HepG2 (cell line): ENCODE measurements around the gene HTR6. TPM values are rescaled to one million over a fixed set of nuclear protein-coding genes. Genes with fewer than 3 reads are reported as not detected.

Experiments used
- ASH2L ChIP-seq: fragments of 300-600, 200-600 bp; sonication (generic); IDR thresholded peaks from 2 replicates; pipeline ENCODE4 v1.7.0; 2017; ENCODE audit warnings: low read depth, mild to moderate bottlenecking, moderate library complexity, mixed read lengths, low read length; ENCODE audit not compliant: insufficient read length
- DBP ChIP-seq: sonication (generic); formaldehyde crosslinking; IDR thresholded peaks from 2 replicates; pipeline ENCODE4 v1.4.0; 2020; ENCODE audit warnings: missing genetic modification reagents; ENCODE audit errors: not compliant biosample characterization
- KLF6 ChIP-seq: IDR thresholded peaks from 2 replicates; pipeline ENCODE4 v1.8.0; 2016; ENCODE audit warnings: missing biosample characterization, missing genetic modification reagents
- LBX2 ChIP-seq: sonication (generic); formaldehyde crosslinking; IDR thresholded peaks from 2 replicates; pipeline ENCODE4 v1.5.0; 2020; ENCODE audit warnings: missing genetic modification reagents, mild to moderate bottlenecking, borderline replicate concordance
- MATR3 ChIP-seq: sonication (generic); formaldehyde crosslinking; IDR thresholded peaks from 2 replicates; pipeline ENCODE4 v1.4.0; 2020; ENCODE audit warnings: missing genetic modification reagents
- MEIS2 ChIP-seq: sonication (generic); formaldehyde crosslinking; IDR thresholded peaks from 2 replicates; pipeline ENCODE4 v1.9.0; 2021; ENCODE audit warnings: mild to moderate bottlenecking, missing genetic modification reagents
- MIER3 ChIP-seq: IDR thresholded peaks from 2 replicates; pipeline ENCODE4 v1.6.1; 2016; ENCODE audit warnings: missing compliant biosample characterization, borderline replicate concordance
- MTF2 ChIP-seq: sonication (generic); formaldehyde crosslinking; IDR thresholded peaks from 2 replicates; pipeline ENCODE4 v1.5.0; 2020; ENCODE audit warnings: missing genetic modification reagents, borderline replicate concordance
- NCOA2 ChIP-seq: sonication (generic); formaldehyde crosslinking; IDR thresholded peaks from 2 replicates; pipeline ENCODE4 v1.8.0; 2022; ENCODE audit warnings: inconsistent platforms
- NFKB2 ChIP-seq: sonication (generic); formaldehyde crosslinking; IDR thresholded peaks from 2 replicates; pipeline ENCODE4 v1.4.0; 2020; ENCODE audit warnings: missing genetic modification reagents, borderline replicate concordance
- PHF8 ChIP-seq: sonication (generic); formaldehyde crosslinking; IDR thresholded peaks from 2 replicates; pipeline ENCODE4 v1.5.0; 2020; ENCODE audit warnings: missing genetic modification reagents
- RBFOX2 ChIP-seq: fragments of 200-400 bp; formaldehyde crosslinking; IDR thresholded peaks from 2 replicates; pipeline ENCODE4 v1.6.1; 2017; ENCODE audit warnings: low read depth, mild to moderate bottlenecking, low read length
- SRSF9 ChIP-seq: fragments of 200-400 bp; formaldehyde crosslinking; IDR thresholded peaks from 2 replicates; pipeline ENCODE4 v1.6.1; 2018; ENCODE audit warnings: borderline replicate concordance, mild to moderate bottlenecking, low read depth, low read length; ENCODE audit not compliant: insufficient read depth, poor library complexity, severe bottlenecking
- ZFAT ChIP-seq: sonication (generic); formaldehyde crosslinking; conservative IDR thresholded peaks from 2 replicates; pipeline ENCODE4 v1.8.1; 2023; ENCODE audit warnings: missing genetic modification reagents, inconsistent platforms
- ZNF235 ChIP-seq: sonication (generic); formaldehyde crosslinking; IDR thresholded peaks from 2 replicates; pipeline ENCODE4 v1.8.1; 2023; ENCODE audit warnings: mild to moderate bottlenecking, missing genetic modification reagents, borderline replicate concordance
- ZNF256 ChIP-seq: sonication (generic); formaldehyde crosslinking; conservative IDR thresholded peaks from 2 replicates; pipeline ENCODE4 v1.4.0; 2020; ENCODE audit warnings: missing genetic modification reagents
- ZNF430 ChIP-seq: sonication (generic); formaldehyde crosslinking; IDR thresholded peaks from 2 replicates; pipeline ENCODE4 v1.9.0; 2021; ENCODE audit warnings: mild to moderate bottlenecking, missing genetic modification reagents
- ZNF451 ChIP-seq: sonication (generic); formaldehyde crosslinking; IDR thresholded peaks from 2 replicates; pipeline ENCODE4 v1.5.0; 2020; ENCODE audit warnings: mild to moderate bottlenecking, missing genetic modification reagents
- ZNF460 ChIP-seq: sonication (generic); formaldehyde crosslinking; IDR thresholded peaks from 2 replicates; pipeline ENCODE4 v1.5.1; 2020; ENCODE audit warnings: missing genetic modification reagents, mild to moderate bottlenecking, borderline replicate concordance
- ZNF629 ChIP-seq: sonication (generic); formaldehyde crosslinking; conservative IDR thresholded peaks from 2 replicates; pipeline ENCODE4 v1.5.0; 2020; ENCODE audit warnings: missing genetic modification reagents
- ZSCAN31 ChIP-seq: sonication (generic); formaldehyde crosslinking; IDR thresholded peaks from 2 replicates; pipeline ENCODE4 v1.5.0; 2020; ENCODE audit warnings: low read depth, mild to moderate bottlenecking, missing genetic modification reagents
- polyA plus RNA-seq, 8 experiments: library from polyadenylated mRNA; depleted of rRNA in 3 of 8; stranded (reverse) in 7 of 8; unstranded in 1 of 8; fragments of >200 nt; fragmentation: Illumina TruSeq in 4 of 8; extraction: Trizol in 4 of 8; gene quantifications; 2 replicates each; pipeline versions ENCODE4 v1.2.1 to v1.2.3, GENCODE V29; 2011 to 2016; ENCODE audit warnings: low read depth in 4 of 8, missing spikeins in 1 of 8, mixed read lengths in 1 of 8; ENCODE audit not compliant: insufficient read depth in 1 of 8
- total RNA-seq, 5 experiments: library from RNA; depleted of rRNA; stranded (reverse); fragments of >200 nt; fragmentation: Illumina TruSeq; extraction: Trizol; gene quantifications; 2 replicates each; pipeline ENCODE4 v1.2.3, GENCODE V29; 2016; ENCODE audit warnings: low read depth in 1 of 5

Gene HTR6
- total and polyA plus RNA-seq, 2 of the 13 experiments (the other 11 are each of a cell fraction or from before 2014, with no cell fraction given), result 0.04 TPM; not detected in 1

- TF ChIP-seq RBFOX2, result peak; percentile 16; the same call in 1 of the 2 replicates
- TF ChIP-seq ZNF256 (CRISPR knock-in tag), result no peak
- TF ChIP-seq ZNF629 (CRISPR knock-in tag), result no peak
- TF ChIP-seq ASH2L, result peak; percentile 58
- no peak for TF ChIP-seq DBP
- no peak for TF ChIP-seq NCOA2 (CRISPR knock-in tag)
- no peak for TF ChIP-seq MATR3 (CRISPR knock-in tag)
- TF ChIP-seq MIER3, result no peak
- TF ChIP-seq NFKB2, result no peak
- TF ChIP-seq LBX2, result no peak
- no peak for TF ChIP-seq ZNF430
- peak; percentile 57; the same call in 1 of the 2 replicates for TF ChIP-seq MTF2
- TF ChIP-seq ZNF451 (CRISPR knock-in tag), result no peak
- no peak for TF ChIP-seq ZFAT (CRISPR knock-in tag)
- TF ChIP-seq ZSCAN31 (CRISPR knock-in tag), result peak; percentile 18; the same call in 1 of the 2 replicates
- peak; percentile 42 for TF ChIP-seq PHF8 (CRISPR knock-in tag)
- no peak for TF ChIP-seq ZNF235 (CRISPR knock-in tag)
- TF ChIP-seq KLF6 (CRISPR knock-in tag), result no peak
- no peak for TF ChIP-seq SRSF9
- TF ChIP-seq ZNF460 (CRISPR knock-in tag), result no peak
- 0 out of 2 replicates have a peak, but pooled peaks have one; percentile 30 for TF ChIP-seq MEIS2 (CRISPR knock-in tag)
These were observed 19.8 kb upstream of the HTR6 start (continued) for GRCh38 chr1:19644681-19645410.
